ENCODE measurements around the gene PRMT7.

The PRMT7 gene

DNA sequence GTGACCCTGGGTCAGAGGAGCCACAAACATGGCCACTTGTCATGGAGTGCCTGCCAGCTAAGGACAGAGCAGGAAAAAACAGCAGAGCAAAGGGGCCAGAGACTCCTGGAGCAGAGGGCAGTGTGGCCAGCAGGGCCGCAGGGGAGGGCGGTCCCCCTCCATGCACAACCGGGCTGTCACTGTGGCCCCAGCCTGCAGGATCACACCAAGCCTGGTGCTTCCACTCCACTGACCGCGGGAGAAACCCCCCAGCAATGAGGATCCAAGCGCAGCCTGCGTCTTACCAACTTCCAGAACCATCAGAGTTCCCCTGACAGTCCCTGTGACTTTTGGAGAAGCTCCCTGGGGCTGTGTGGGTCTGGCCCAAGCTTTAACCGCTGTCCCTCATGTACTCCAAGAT lies 62.0 kb downstream of the PRMT7 start:
- Histone ChIP-seq H3K27me3 (ENCODE audit: insufficient read depth, low read length, poor library complexity) (no peaks in the 10 kb centered on the region), H2AK5ac (ENCODE audit: low read length) (no peak overlapping the region), H3K18ac (ENCODE audit: low read length) (no peak overlapping the region), H3K79me1 (ENCODE audit: low read length) (no peaks in the 10 kb centered on the region), H3K36me3 (ENCODE audit: control insufficient read depth, insufficient read depth, low read length) (no peaks in the 10 kb centered on the region), H3K4ac (ENCODE audit: low read depth, low read length) (no peak overlapping the region), H2BK120ac (ENCODE audit: low read depth, low read length) (no peak overlapping the region), H3K9ac (ENCODE audit: low read length) (no peak overlapping the region), H3K4me1 (ENCODE audit: control insufficient read depth, low read depth, low read length) (no peaks in the 10 kb centered on the region), H4K5ac (ENCODE audit: low read length) (no peak overlapping the region), H3K27ac (ENCODE audit: low read depth, low read length) (no peak overlapping the region), H3K4me2 (ENCODE audit: low read length) (no peak overlapping the region), H4K8ac (ENCODE audit: low read depth, low read length) (no peak overlapping the region), H2BK15ac (replicated peaks; ENCODE audit: low read depth) (no peak overlapping the region), H3K79me2 (ENCODE audit: control insufficient read depth, insufficient read depth, low read length) (no peaks in the 10 kb centered on the region), H3K4me3 (ENCODE audit: low read length) (no peak overlapping the region), H3K56ac (ENCODE audit: low read length) (no peak overlapping the region), H2BK5ac (ENCODE audit: low read length) (no peak overlapping the region), H3K23ac (ENCODE audit: low read length) (no peak overlapping the region)
- WGBS (ENCODE audit: extremely low coverage, insufficient coverage, low lambda C conversion rate) = no CpG with 5 or more reads among the region's 8 CpGs
- no peak for DNase-seq

DNA sequence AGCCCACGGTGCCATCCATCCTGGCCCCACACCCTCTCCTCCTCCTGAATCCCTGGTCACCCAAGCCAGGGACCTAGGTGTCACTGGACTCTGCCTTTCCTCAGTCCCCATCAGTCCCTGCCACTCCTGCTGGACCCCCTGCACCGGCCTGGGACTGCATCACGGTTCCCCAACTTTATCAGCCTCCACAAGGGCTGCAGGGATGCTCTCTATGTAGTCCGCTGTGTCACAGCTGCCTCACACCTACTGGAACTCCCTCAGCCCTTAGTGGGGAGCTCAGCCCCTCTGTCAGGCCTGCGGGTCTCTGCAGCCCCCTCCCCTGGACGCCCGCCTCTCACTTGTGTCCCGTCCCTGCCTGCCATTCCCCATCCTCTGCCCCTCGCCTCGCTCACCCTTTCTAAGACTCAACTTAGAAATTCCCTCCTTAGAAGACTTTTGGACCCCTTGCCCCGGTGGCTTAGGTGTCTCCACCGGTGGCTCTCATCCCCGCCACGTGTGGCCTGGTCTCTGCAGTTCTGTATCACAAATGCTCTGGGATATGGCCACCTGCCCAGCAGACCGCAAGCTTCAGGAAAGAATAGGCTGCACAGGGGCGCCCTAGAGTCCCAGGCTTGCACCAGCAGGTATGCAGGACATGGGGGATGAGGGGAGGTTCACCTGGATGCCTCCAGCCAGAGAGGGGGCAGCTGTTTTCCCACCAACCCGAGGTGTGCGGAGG lies 62.9 kb downstream of the PRMT7 start:
- Histone ChIP-seq H3K79me1 (ENCODE audit: low read length) (no peaks in the 10 kb centered on the region), H3K4me2 (ENCODE audit: low read length) (no peak overlapping the region), H3K23ac (ENCODE audit: low read length) (no peak overlapping the region), H3K79me2 (ENCODE audit: control insufficient read depth, insufficient read depth, low read length) (no peaks in the 10 kb centered on the region), H4K8ac (ENCODE audit: low read depth, low read length) (no peak overlapping the region), H3K27ac (ENCODE audit: low read depth, low read length) (no peak overlapping the region), H3K4me3 (ENCODE audit: low read length) (no peak overlapping the region), H3K56ac (ENCODE audit: low read length) (no peak overlapping the region), H3K18ac (ENCODE audit: low read length) (no peak overlapping the region), H3K36me3 (ENCODE audit: control insufficient read depth, insufficient read depth, low read length) (no peaks in the 10 kb centered on the region), H3K4ac (ENCODE audit: low read depth, low read length) (no peak overlapping the region), H4K5ac (ENCODE audit: low read length) (no peak overlapping the region), H3K9ac (ENCODE audit: low read length) (no peak overlapping the region), H2BK15ac (replicated peaks; ENCODE audit: low read depth) (no peak overlapping the region), H2BK120ac (ENCODE audit: low read depth, low read length) (no peak overlapping the region), H2BK5ac (ENCODE audit: low read length) (no peak overlapping the region), H2AK5ac (ENCODE audit: low read length) (no peak overlapping the region), H3K27me3 (ENCODE audit: insufficient read depth, low read length, poor library complexity) (no peaks in the 10 kb centered on the region), H3K4me1 (ENCODE audit: control insufficient read depth, low read depth, low read length) (no peaks in the 10 kb centered on the region)
- WGBS (ENCODE audit: extremely low coverage, insufficient coverage, low lambda C conversion rate) = no CpG with 5 or more reads among the region's 18 CpGs
- DNase-seq = no peak

DNA sequence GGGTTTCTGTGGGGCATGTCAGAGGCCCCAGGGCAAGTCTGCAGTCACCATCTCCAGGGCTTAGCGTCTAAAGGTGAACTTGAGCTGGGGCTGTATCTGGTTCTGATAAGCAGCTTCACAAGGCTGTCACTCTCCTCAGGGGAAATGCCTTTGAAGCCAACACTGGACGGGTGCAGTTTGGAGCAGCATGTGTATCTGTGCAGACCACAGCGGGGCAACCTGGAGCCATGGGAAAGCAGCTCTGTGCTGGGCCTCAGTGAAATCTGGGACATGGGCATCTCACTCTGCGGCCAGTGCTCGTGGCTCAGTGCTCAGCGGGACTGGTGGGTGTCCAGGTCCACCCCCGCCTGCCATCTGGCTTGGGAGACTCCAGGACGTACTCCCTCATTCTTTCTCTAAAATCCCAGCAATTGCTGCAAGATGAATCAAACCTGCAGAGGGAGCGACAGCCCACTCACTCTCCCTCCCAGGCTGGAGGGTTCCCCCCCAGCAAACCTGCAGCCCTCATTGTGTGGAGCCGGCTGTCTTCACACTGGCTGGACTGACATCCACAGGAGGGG lies 63.5 kb downstream of the PRMT7 start:
- H2BK5ac ChIP-seq (ENCODE audit: low read length) = no peak overlapping the region
- H3K79me1 ChIP-seq (ENCODE audit: low read length) = no peaks in the 10 kb centered on the region
- no CpG with 5 or more reads among the region's 10 CpGs for WGBS (ENCODE audit: extremely low coverage, insufficient coverage, low lambda C conversion rate)
- H4K8ac ChIP-seq (ENCODE audit: low read depth, low read length) = no peak overlapping the region
- no peaks in the 10 kb centered on the region for H3K4me1 ChIP-seq (ENCODE audit: control insufficient read depth, low read depth, low read length)
- H3K18ac ChIP-seq (ENCODE audit: low read length) = no peak overlapping the region
- no peaks in the 10 kb centered on the region for H3K79me2 ChIP-seq (ENCODE audit: control insufficient read depth, insufficient read depth, low read length)
- no peak overlapping the region for H4K5ac ChIP-seq (ENCODE audit: low read length)
- H2AK5ac ChIP-seq (ENCODE audit: low read length) = no peak overlapping the region
- H3K27me3 ChIP-seq (ENCODE audit: insufficient read depth, low read length, poor library complexity) = no peaks in the 10 kb centered on the region
- no peak overlapping the region for H3K23ac ChIP-seq (ENCODE audit: low read length)
- no peak overlapping the region for H2BK120ac ChIP-seq (ENCODE audit: low read depth, low read length)
- no peak overlapping the region for H3K4ac ChIP-seq (ENCODE audit: low read depth, low read length)
- H2BK15ac ChIP-seq (replicated peaks; ENCODE audit: low read depth) = no peak overlapping the region
- no peak overlapping the region for H3K4me3 ChIP-seq (ENCODE audit: low read length)
- H3K9ac ChIP-seq (ENCODE audit: low read length) = no peak overlapping the region
- H3K36me3 ChIP-seq (ENCODE audit: control insufficient read depth, insufficient read depth, low read length) = no peaks in the 10 kb centered on the region
- H3K27ac ChIP-seq (ENCODE audit: low read depth, low read length) = no peak overlapping the region
- no peak for DNase-seq
- no peak overlapping the region for H3K56ac ChIP-seq (ENCODE audit: low read length)
- no peak overlapping the region for H3K4me2 ChIP-seq (ENCODE audit: low read length)

DNA sequence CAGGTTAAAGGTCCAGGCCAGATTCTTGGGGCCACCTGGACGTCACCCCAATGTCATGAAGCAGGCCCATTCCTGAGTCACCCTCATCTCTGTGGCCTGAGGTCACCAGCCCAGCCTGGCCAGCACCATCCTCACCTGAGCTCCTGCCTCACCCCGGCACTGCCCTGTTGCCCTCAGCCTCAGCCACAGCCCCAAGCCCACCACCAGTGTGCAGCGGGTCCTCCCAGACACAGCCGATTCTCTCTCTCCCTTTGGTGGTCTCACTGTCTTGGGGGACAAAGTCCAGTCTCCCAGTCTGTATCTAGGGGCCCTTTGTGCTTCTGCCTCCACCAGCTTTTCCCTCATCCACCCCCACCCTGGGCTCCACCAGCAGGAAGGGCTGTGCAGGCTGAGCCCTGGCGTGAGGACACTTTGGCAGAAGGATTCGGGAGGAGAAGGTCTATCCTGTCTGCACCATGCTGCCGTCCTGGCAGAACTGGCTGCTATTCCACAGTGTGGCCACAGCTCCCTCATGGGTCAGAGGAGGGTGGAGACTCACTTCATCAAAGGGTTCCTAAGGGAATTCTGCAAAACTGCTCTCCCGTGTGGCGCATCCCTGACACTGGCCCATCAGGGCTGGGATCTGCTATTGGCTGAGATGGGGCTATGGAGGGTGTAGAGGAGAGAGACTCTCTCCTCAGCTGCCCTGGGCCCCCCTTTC lies 64.3 kb downstream of the PRMT7 start:
- Histone ChIP-seq H3K79me2 (ENCODE audit: control insufficient read depth, insufficient read depth, low read length) (no peaks in the 10 kb centered on the region), H4K5ac (ENCODE audit: low read length) (no peak overlapping the region), H3K18ac (ENCODE audit: low read length) (no peak overlapping the region), H4K8ac (ENCODE audit: low read depth, low read length) (no peak overlapping the region), H3K4me2 (ENCODE audit: low read length) (no peak overlapping the region), H3K4me3 (ENCODE audit: low read length) (no peak overlapping the region), H3K4me1 (ENCODE audit: control insufficient read depth, low read depth, low read length) (no peaks in the 10 kb centered on the region), H3K36me3 (ENCODE audit: control insufficient read depth, insufficient read depth, low read length) (no peaks in the 10 kb centered on the region), H2AK5ac (ENCODE audit: low read length) (no peak overlapping the region), H2BK120ac (ENCODE audit: low read depth, low read length) (no peak overlapping the region), H3K56ac (ENCODE audit: low read length) (no peak overlapping the region), H3K9ac (ENCODE audit: low read length) (no peak overlapping the region), H3K27me3 (ENCODE audit: insufficient read depth, low read length, poor library complexity) (no peaks in the 10 kb centered on the region), H3K79me1 (ENCODE audit: low read length) (no peaks in the 10 kb centered on the region), H3K4ac (ENCODE audit: low read depth, low read length) (no peak overlapping the region), H3K23ac (ENCODE audit: low read length) (no peak overlapping the region), H2BK15ac (replicated peaks; ENCODE audit: low read depth) (no peak overlapping the region), H2BK5ac (ENCODE audit: low read length) (no peak overlapping the region), H3K27ac (ENCODE audit: low read depth, low read length) (no peak overlapping the region)
- WGBS (ENCODE audit: extremely low coverage, insufficient coverage, low lambda C conversion rate) = no CpG with 5 or more reads among the region's 9 CpGs
- peak; percentile 66 for DNase-seq

DNA sequence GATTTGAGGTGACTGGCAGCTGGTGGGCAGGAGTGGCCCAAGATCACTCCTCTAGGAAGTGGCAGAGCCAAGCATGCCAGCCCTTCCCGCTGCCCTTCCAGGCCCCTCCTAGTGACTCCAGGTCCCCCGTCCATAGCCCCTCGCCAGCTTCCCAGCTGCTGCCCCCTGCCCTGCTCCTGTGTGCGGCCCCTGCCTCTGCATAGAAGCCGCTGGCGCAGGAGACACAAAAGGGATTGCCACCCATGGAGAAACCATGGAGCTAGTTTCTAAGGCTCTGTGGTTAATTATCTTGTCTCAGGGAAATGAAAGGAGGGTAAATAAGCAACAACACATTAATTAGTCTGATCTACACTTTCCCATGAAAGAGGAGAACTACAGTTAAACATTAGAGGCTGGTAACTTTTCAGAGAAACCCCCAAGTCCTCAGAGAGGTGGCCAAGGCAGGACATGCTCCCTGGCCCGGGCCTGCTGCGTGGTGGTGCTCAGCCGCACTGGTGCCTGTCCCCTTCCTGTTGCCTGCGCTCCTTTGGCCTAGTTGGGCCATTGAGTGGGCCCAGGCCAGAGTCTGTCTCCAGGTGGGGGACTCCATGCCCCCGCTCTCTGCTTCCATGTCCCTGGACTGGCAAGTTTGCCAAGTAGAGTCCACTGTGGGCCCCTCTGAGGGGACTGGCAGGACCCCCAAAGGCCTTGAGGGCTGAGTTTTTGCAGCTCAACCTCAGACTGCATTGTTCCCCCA lies 65.2 kb downstream of the PRMT7 start:
- no peak overlapping the region for H2BK5ac ChIP-seq (ENCODE audit: low read length)

More for the DNA sequence above, 65.2 kb downstream of the PRMT7 start:
- H3K36me3 ChIP-seq (ENCODE audit: control insufficient read depth, insufficient read depth, low read length) = no peaks in the 10 kb centered on the region
- no peak overlapping the region for H4K5ac ChIP-seq (ENCODE audit: low read length)
- H3K4me3 ChIP-seq (ENCODE audit: low read length) = no peak overlapping the region
- no peak overlapping the region for H3K4me2 ChIP-seq (ENCODE audit: low read length)
- H3K18ac ChIP-seq (ENCODE audit: low read length) = no peak overlapping the region
- no peak overlapping the region for H3K4ac ChIP-seq (ENCODE audit: low read depth, low read length)
- H4K8ac ChIP-seq (ENCODE audit: low read depth, low read length) = no peak overlapping the region
- no peak overlapping the region for H2BK120ac ChIP-seq (ENCODE audit: low read depth, low read length)
- no peak overlapping the region for H3K56ac ChIP-seq (ENCODE audit: low read length)
- H3K27me3 ChIP-seq (ENCODE audit: insufficient read depth, low read length, poor library complexity) = no peaks in the 10 kb centered on the region
- H2BK15ac ChIP-seq (replicated peaks; ENCODE audit: low read depth) = no peak overlapping the region
- no CpG with 5 or more reads among the region's 11 CpGs for WGBS (ENCODE audit: extremely low coverage, insufficient coverage, low lambda C conversion rate)
- no peaks in the 10 kb centered on the region for H3K4me1 ChIP-seq (ENCODE audit: control insufficient read depth, low read depth, low read length)
- H3K27ac ChIP-seq (ENCODE audit: low read depth, low read length) = no peak overlapping the region
- no peak overlapping the region for H3K23ac ChIP-seq (ENCODE audit: low read length)
- DNase-seq = no peak
- H3K79me1 ChIP-seq (ENCODE audit: low read length) = no peaks in the 10 kb centered on the region
- no peak overlapping the region for H3K9ac ChIP-seq (ENCODE audit: low read length)
- no peak overlapping the region for H2AK5ac ChIP-seq (ENCODE audit: low read length)
- no peaks in the 10 kb centered on the region for H3K79me2 ChIP-seq (ENCODE audit: control insufficient read depth, insufficient read depth, low read length)

All from mesendoderm (in vitro differentiated cells).